NCI-H1436 (cell line): ENCODE data around the gene LCN10.
"Not testable (repeated sequence)": the region's sequence is repeated elsewhere in the genome, so short reads cannot be mapped to it uniquely, and the experiment has no call there.

ENCODE experiments used
- DNase-seq: peaks from one replicate; lab custom pipeline; 2025; lab: John Stamatoyannopoulos, UW

Gene LCN10

GRCh38 chr9:136742591-136743391, at the start of gene LCN10:
Gene LCN10 (minus strand): TSS chr9:136742940. CDS start chr9:136742903, 37 bp downstream.
- DNase-seq: no peak

GRCh38 chr9:136791516-136792276, 49.0 kb upstream of the LCN10 start:
- DNase-seq: peak; percentile 57

GRCh38 chr9:136790640-136791515, 48.1 kb upstream of the LCN10 start, which contains the start of gene TMEM141:
Gene TMEM141 (plus strand): TSS chr9:136791344. CDS start chr9:136791371, 27 bp downstream.
- peak; percentile 100 for DNase-seq

GRCh38 chr9:136789523-136789937, 46.8 kb upstream of the LCN10 start:
- no peak for DNase-seq

GRCh38 chr9:136788644-136789522, 46.1 kb upstream of the LCN10 start:
- not testable (repeated sequence) for DNase-seq

- DNase-seq: peak; percentile 79
Measured at GRCh38 chr9:136787690-136788400, 45.1 kb upstream of the LCN10 start.

- DNase-seq: not testable (repeated sequence)
Measured at GRCh38 chr9:136786983-136787382, 44.2 kb upstream of the LCN10 start.

GRCh38 chr9:136786451-136786850, 43.7 kb upstream of the LCN10 start:
- DNase-seq: no peak

GRCh38 chr9:136785565-136786355, 43.0 kb upstream of the LCN10 start:
- not testable (repeated sequence) for DNase-seq

- no peak for DNase-seq
Measured at GRCh38 chr9:136784997-136785361, 42.2 kb upstream of the LCN10 start.

- DNase-seq: no peak
Measured at GRCh38 chr9:136784249-136784996, 41.7 kb upstream of the LCN10 start.

GRCh38 chr9:136782452-136782851, 39.7 kb upstream of the LCN10 start:
- DNase-seq: no peak

- DNase-seq: no peak
Measured at GRCh38 chr9:136779808-136780207, 37.1 kb upstream of the LCN10 start.

- DNase-seq: no peak
Measured at GRCh38 chr9:136777359-136777758, 34.6 kb upstream of the LCN10 start.

- DNase-seq: no peak
Measured at GRCh38 chr9:136776947-136777346, 34.2 kb upstream of the LCN10 start.

- DNase-seq: no peak
Measured at GRCh38 chr9:136775191-136775590, 32.5 kb upstream of the LCN10 start.

- no peak for DNase-seq
Measured at GRCh38 chr9:136774416-136775045, 31.8 kb upstream of the LCN10 start.

- no peak for DNase-seq
Measured at GRCh38 chr9:136773386-136774044, 30.8 kb upstream of the LCN10 start.
